ENCODE data around the gene BABAM2.
"Not testable (repeated sequence)": the region's sequence is repeated elsewhere in the genome, so short reads cannot be mapped to it uniquely, and the experiment has no call there.

BABAM2 gene

GRCh38 chr2:27984153-27984552 lies 93.6 kb downstream of the BABAM2 start:
- DNase-seq (ENCODE audit: low spot score), result no peak

- DNase-seq (ENCODE audit: low spot score), result no peak
Measured at GRCh38 chr2:27988306-27988705, 97.8 kb downstream of the BABAM2 start.

GRCh38 chr2:27988718-27989117 lies 98.2 kb downstream of the BABAM2 start:
- DNase-seq (ENCODE audit: low spot score), result no peak

GRCh38 chr2:27989149-27989548 lies 98.6 kb downstream of the BABAM2 start:
- DNase-seq (ENCODE audit: low spot score), result no peak

GRCh38 chr2:27990030-27990590 lies 99.6 kb downstream of the BABAM2 start:
- DNase-seq (ENCODE audit: low spot score), result no peak

DNA sequence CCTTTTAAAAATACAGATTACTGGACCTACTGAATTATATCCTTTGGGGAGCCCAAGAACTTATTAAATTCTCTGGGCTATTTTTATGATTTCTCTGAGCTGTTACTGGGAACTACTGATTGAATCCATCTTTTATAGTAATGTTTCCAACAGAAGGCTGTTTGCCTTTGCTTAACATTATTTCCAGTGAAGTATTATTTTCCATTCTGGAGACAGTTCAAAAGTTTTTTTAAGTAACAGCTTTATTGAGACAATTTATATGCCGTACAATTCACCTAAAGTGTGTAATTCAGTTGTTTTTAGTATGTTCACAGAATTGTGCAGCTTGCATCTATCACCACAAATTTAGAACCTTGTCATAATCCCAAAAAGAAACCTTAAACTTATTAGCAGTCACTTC lies 100.6 kb downstream of the BABAM2 start:
- no peak for DNase-seq (ENCODE audit: low spot score)

DNA sequence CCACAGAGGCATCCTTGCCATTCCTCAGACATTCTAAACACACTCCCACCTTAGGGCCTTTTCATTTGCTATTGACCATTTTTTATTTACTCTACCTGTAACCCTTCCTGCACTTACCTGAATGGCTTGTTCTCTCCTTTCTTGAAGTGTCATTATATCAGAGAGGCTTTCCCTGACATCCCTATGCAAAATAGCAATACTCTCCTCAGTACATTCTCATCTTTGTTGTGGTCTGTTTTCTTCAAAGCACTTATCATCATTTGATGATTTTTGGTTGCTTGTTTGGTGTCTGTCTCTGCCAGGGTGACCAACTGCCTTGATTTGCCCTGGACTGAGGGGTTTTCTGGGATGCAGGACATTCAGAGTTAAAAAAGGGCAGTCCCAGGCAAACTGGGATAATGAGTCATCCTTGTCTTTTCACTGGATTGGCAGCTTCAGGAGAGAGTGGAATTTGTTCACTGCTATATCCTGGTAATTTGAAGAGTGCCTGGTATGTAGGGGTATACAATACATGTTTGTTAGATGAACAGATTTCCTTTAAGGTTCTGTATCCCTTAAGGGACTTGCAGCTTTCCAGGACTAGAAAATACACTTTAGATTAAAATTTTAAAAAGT lies 102.4 kb downstream of the BABAM2 start:
- DNase-seq (ENCODE audit: low spot score), result peak; percentile 4

GRCh38 chr2:27993402-27993787 lies 102.9 kb downstream of the BABAM2 start:
- DNase-seq (ENCODE audit: low spot score), result no peak

- DNase-seq (ENCODE audit: low spot score), result no peak
Measured at GRCh38 chr2:27993950-27994728, 103.6 kb downstream of the BABAM2 start.

GRCh38 chr2:27996156-27996922 lies 105.8 kb downstream of the BABAM2 start:
- no peak for DNase-seq (ENCODE audit: low spot score)

- no peak for DNase-seq (ENCODE audit: low spot score)
Measured at GRCh38 chr2:28000287-28000686, 109.8 kb downstream of the BABAM2 start.

GRCh38 chr2:28002181-28002580 lies 111.7 kb downstream of the BABAM2 start:
- no peak for DNase-seq (ENCODE audit: low spot score)

- no peak for DNase-seq (ENCODE audit: low spot score)
Measured at GRCh38 chr2:28004086-28004485, 113.6 kb downstream of the BABAM2 start.

- DNase-seq (ENCODE audit: low spot score), result no peak
Measured at GRCh38 chr2:28009732-28010131, 119.2 kb downstream of the BABAM2 start.

- DNase-seq (ENCODE audit: low spot score), result peak; percentile 56
Measured at GRCh38 chr2:28011322-28011737, 120.8 kb downstream of the BABAM2 start.

- not testable (repeated sequence) for DNase-seq (ENCODE audit: low spot score)
Measured at GRCh38 chr2:28018474-28018873, 127.9 kb downstream of the BABAM2 start.

DNA sequence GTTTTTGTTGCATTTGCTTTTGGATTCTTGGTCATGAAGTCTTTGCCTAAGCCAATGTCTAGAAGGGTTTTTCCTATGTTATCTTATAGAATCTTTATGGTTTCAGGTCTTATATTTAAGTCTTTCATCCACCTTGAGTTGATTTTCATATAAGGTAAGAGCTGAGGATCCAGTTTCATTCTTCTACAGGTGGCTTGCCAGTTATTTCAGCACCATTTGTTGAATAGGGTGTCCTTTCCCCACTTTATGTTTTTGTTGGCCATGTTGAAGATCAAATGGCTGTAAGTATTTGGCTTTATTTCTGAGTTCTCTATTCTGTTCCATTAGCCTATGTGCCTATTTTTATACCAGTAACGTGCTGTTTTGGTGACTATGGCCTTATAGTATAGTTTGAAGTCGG lies 129.0 kb downstream of the BABAM2 start:
- not testable (repeated sequence) for DNase-seq (ENCODE audit: low spot score)

DNA sequence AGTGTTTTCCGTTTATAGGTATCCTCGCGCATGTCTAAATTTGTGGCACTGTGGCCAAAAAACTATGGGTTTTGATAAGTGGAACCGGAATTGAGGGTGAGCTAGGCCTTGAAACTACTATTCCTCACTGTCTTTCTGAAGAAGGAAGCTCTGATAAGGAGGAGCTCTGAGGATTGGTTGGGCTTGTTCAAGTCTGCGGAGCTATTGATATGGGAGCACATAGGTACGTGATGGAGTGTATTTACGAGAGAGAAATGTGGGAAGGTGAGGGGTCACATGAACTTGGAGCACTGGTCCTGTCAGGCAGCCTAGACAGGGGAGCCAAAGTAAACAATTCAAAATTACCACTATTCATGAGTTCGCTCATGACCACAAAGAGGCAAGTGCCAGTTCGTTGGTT lies 131.4 kb downstream of the BABAM2 start:
- no peak for DNase-seq (ENCODE audit: low spot score)

DNA sequence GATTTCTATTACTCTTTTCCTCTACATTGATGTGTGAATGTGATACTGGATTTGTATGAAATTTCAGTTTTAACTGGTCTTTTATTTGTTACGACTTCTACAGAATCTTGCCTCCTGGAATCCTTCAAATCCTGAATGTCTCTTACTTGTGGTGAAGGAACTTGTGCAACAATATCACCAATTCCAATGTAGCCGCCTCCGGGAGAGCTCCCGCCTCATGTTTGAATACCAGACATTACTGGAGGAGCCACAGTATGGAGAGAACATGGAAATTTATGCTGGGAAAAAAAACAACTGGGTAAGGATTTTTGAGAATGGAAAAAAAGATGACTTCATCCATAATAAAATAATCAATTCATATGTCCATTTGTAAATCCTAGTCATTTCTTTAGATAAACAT lies 134.6 kb downstream of the BABAM2 start:
- DNase-seq (ENCODE audit: low spot score), result no peak

DNA sequence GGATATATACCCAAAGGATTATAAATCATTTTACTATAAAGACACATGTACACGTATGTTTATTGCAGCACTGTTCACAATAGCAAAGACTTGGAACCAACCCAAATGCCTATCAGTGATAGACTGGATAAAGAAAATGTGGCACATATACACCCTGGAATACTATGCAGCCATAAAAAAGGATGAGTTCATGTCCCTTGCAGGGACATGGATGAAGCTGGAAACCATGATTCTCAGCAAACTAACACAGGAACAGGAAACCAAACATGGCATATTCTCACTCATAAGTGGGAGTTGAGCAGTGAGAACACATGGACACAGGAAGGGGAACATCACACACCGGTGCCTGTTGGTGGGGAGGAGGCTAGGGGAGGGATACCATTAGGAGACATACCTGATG lies 135.7 kb downstream of the BABAM2 start:
- DNase-seq (ENCODE audit: low spot score), result not testable (repeated sequence)

DNA sequence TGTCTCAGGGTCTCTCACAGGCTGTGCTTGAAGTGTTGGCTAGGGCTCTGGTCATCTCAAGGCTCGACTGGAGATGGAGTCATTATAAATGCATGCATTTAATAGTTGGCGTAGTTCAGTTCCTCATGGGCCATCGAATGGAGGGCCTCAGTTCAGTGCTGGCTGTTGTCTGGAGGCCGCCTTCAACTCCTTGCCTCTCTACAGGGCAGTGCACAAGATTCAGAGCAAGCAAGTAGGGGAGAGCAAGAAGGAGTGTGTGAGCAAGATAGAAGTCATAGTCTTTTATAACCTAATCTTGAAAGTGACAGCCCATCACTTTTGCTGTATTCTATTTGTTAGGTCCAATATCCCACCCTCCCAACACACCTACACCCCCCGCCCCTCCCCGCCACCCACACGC lies 137.5 kb downstream of the BABAM2 start:
- DNase-seq (ENCODE audit: low spot score), result no peak

- DNase-seq (ENCODE audit: low spot score), result no peak
Measured at GRCh38 chr2:28030600-28030999, 140.1 kb downstream of the BABAM2 start.

- no peak for DNase-seq (ENCODE audit: low spot score)
Measured at GRCh38 chr2:28032816-28033215, 142.3 kb downstream of the BABAM2 start.

Measured in HuH-7 (cell line).